ENCODE data around the gene PIK3C2B. TPM values are rescaled to one million over a fixed set of nuclear protein-coding genes. Genes with fewer than 3 reads are reported as not detected.

PIK3C2B gene
- total RNA-seq, 1 experiment from 2014 or later: 0.76 TPM

Other genes starting within 250 kb of the PIK3C2B start
- 0.16 and 0.76 TPM in 2 replicates for gene PLEKHA6, start 134.9 kb downstream of the PIK3C2B start, total RNA-seq (2014; rRNA removed; shearing (Covaris generic))
- gene PPP1R15B, start 83.0 kb downstream of the PIK3C2B start, total RNA-seq (2014; rRNA removed; shearing (Covaris generic)): 20.9 and 25.5 TPM in 2 replicates
- 13.2 and 21.4 TPM in 2 replicates for gene MDM4, start 21.6 kb upstream of the PIK3C2B start, total RNA-seq (2014; rRNA removed; shearing (Covaris generic))
- gene LRRN2, start 190.9 kb upstream of the PIK3C2B start, total RNA-seq (2014; rRNA removed; shearing (Covaris generic)): not detected in 2 replicates